SK-N-MC (cell line): ENCODE data around the gene SLC12A5.

Source experiments
- EZH2 ChIP-seq: fragments of 200-600 bp; sonication (generic); IDR thresholded peaks from one replicate; pipeline ENCODE4 v1.6.1; 2017; ENCODE audit warnings: antibody characterized with exemption
- POLR2AphosphoS5 ChIP-seq: IDR thresholded peaks from 2 replicates; pipeline ENCODE4 v1.6.1; 2012; ENCODE audit warnings: mild to moderate bottlenecking, low read depth, low read length, borderline replicate concordance

GRCh38 chr20:46074006-46074405 lies 45.0 kb downstream of the SLC12A5 start:
- TF ChIP-seq POLR2AphosphoS5 = no peak
- TF ChIP-seq EZH2 = no peak
